CD4-positive, alpha-beta T cell treated with Interleukin-4 for 1 hour (primary cell): ENCODE results near the gene SPATA6L.

ENCODE experiments used
- DNase-seq, 2 donors: peaks; one replicate each; pipeline ENCODE4 v3.0.0-alpha.2; 2020 to 2022

SPATA6L gene

GRCh38 chr9:4581861-4582565 is 84.3 kb downstream of the SPATA6L start:
- DNase-seq: no peak

- DNase-seq: no peak
These were observed 85.1 kb downstream of the SPATA6L start for GRCh38 chr9:4581035-4581760.

GRCh38 chr9:4579001-4579400 is 87.3 kb downstream of the SPATA6L start:
- DNase-seq: no peak

GRCh38 chr9:4576448-4576847 is 89.8 kb downstream of the SPATA6L start:
- no peak for DNase-seq

GRCh38 chr9:4575997-4576396 is 90.3 kb downstream of the SPATA6L start:
- no peak for DNase-seq

- DNase-seq: no peak
These were observed 91.5 kb downstream of the SPATA6L start for GRCh38 chr9:4574657-4575243.

GRCh38 chr9:4573634-4574389 is 92.5 kb downstream of the SPATA6L start:
- DNase-seq: no peak

- no peak for DNase-seq
These were observed 93.1 kb downstream of the SPATA6L start for GRCh38 chr9:4573176-4573575.

GRCh38 chr9:4572184-4572826 is 94.0 kb downstream of the SPATA6L start:
- no peak for DNase-seq

- DNase-seq: no peak
These were observed 97.2 kb downstream of the SPATA6L start for GRCh38 chr9:4569101-4569500.

- no peak for DNase-seq
These were observed 98.7 kb downstream of the SPATA6L start for GRCh38 chr9:4567601-4568000.

GRCh38 chr9:4566806-4567205 is 99.5 kb downstream of the SPATA6L start:
- DNase-seq: no peak

- no peak for DNase-seq
These were observed 103.2 kb downstream of the SPATA6L start for GRCh38 chr9:4563105-4563504.

- no peak for DNase-seq
These were observed 106.8 kb downstream of the SPATA6L start for GRCh38 chr9:4559261-4560182.

GRCh38 chr9:4558371-4558998 is 107.8 kb downstream of the SPATA6L start:
- DNase-seq: no peak

GRCh38 chr9:4555236-4555635 is 111.0 kb downstream of the SPATA6L start:
- DNase-seq: no peak

- DNase-seq: no peak
These were observed 112.3 kb downstream of the SPATA6L start for GRCh38 chr9:4553951-4554381.

- DNase-seq: no peak
These were observed 115.3 kb downstream of the SPATA6L start for GRCh38 chr9:4550777-4551484.

GRCh38 chr9:4549751-4550295 is 116.5 kb downstream of the SPATA6L start:
- no peak for DNase-seq
